Panc1 (cell line): ENCODE measurements around the gene NTN5.

Experiments used
- POLR2AphosphoS5 ChIP-seq: IDR thresholded peaks from 2 replicates; pipeline ENCODE4 v1.6.1; 2012; ENCODE audit warnings: mild to moderate bottlenecking, low read depth, low read length, moderate library complexity
- SIN3A ChIP-seq: IDR thresholded peaks from 2 replicates; pipeline ENCODE4 v1.6.1; 2012; ENCODE audit warnings: low read depth, mild to moderate bottlenecking, low read length, moderate library complexity, borderline replicate concordance; ENCODE audit not compliant: insufficient read depth
- TCF7L2 ChIP-seq: IDR thresholded peaks from 2 replicates; pipeline ENCODE4 v1.6.1; 2011; ENCODE audit warnings: mild to moderate bottlenecking, low read depth, low read length, inconsistent platforms
- TF ChIP-seq, protein P1 (sequence below): fragments of 450-650 bp; IDR thresholded peaks from 2 replicates; pipeline ENCODE4 v1.5.1; 2017; ENCODE audit warnings: mild to moderate bottlenecking
- TF ChIP-seq, protein P2 (sequence below), 2 experiments: IDR thresholded peaks; 2 replicates each; pipeline ENCODE4 v1.6.1; 2011 to 2012; ENCODE audit warnings: low read depth in 2 of 2, control low read depth in 1 of 2, low read length in 1 of 2, mild to moderate bottlenecking in 1 of 2, moderate library complexity in 1 of 2; ENCODE audit not compliant: insufficient read depth in 1 of 2

- TF ChIP-seq, protein P1, sequence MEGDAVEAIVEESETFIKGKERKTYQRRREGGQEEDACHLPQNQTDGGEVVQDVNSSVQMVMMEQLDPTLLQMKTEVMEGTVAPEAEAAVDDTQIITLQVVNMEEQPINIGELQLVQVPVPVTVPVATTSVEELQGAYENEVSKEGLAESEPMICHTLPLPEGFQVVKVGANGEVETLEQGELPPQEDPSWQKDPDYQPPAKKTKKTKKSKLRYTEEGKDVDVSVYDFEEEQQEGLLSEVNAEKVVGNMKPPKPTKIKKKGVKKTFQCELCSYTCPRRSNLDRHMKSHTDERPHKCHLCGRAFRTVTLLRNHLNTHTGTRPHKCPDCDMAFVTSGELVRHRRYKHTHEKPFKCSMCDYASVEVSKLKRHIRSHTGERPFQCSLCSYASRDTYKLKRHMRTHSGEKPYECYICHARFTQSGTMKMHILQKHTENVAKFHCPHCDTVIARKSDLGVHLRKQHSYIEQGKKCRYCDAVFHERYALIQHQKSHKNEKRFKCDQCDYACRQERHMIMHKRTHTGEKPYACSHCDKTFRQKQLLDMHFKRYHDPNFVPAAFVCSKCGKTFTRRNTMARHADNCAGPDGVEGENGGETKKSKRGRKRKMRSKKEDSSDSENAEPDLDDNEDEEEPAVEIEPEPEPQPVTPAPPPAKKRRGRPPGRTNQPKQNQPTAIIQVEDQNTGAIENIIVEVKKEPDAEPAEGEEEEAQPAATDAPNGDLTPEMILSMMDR = no peak
- TF ChIP-seq POLR2AphosphoS5 (no peak), SIN3A (no peak), TCF7L2 (no peak)
- TF ChIP-seq, protein P2, sequence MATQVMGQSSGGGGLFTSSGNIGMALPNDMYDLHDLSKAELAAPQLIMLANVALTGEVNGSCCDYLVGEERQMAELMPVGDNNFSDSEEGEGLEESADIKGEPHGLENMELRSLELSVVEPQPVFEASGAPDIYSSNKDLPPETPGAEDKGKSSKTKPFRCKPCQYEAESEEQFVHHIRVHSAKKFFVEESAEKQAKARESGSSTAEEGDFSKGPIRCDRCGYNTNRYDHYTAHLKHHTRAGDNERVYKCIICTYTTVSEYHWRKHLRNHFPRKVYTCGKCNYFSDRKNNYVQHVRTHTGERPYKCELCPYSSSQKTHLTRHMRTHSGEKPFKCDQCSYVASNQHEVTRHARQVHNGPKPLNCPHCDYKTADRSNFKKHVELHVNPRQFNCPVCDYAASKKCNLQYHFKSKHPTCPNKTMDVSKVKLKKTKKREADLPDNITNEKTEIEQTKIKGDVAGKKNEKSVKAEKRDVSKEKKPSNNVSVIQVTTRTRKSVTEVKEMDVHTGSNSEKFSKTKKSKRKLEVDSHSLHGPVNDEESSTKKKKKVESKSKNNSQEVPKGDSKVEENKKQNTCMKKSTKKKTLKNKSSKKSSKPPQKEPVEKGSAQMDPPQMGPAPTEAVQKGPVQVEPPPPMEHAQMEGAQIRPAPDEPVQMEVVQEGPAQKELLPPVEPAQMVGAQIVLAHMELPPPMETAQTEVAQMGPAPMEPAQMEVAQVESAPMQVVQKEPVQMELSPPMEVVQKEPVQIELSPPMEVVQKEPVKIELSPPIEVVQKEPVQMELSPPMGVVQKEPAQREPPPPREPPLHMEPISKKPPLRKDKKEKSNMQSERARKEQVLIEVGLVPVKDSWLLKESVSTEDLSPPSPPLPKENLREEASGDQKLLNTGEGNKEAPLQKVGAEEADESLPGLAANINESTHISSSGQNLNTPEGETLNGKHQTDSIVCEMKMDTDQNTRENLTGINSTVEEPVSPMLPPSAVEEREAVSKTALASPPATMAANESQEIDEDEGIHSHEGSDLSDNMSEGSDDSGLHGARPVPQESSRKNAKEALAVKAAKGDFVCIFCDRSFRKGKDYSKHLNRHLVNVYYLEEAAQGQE (IDR thresholded peaks at IDR 0.05; ENCODE audit: insufficient read depth in 1 of 2, low read depth in 2 of 2, low read length in 1 of 2) = no peak
These were observed 13.3 kb upstream of the NTN5 start for GRCh38 chr19:48686088-48686487.
